CD4-positive, alpha-beta T cell treated with Interleukin-15 for 4 hours (primary cell): Measurements from ENCODE around the gene ACAA1.

ENCODE experiments used
- DNase-seq: peaks from one replicate; pipeline ENCODE4 v3.0.0-alpha.2; 2020; ENCODE audit warnings: low spot score

Gene ACAA1

DNA sequence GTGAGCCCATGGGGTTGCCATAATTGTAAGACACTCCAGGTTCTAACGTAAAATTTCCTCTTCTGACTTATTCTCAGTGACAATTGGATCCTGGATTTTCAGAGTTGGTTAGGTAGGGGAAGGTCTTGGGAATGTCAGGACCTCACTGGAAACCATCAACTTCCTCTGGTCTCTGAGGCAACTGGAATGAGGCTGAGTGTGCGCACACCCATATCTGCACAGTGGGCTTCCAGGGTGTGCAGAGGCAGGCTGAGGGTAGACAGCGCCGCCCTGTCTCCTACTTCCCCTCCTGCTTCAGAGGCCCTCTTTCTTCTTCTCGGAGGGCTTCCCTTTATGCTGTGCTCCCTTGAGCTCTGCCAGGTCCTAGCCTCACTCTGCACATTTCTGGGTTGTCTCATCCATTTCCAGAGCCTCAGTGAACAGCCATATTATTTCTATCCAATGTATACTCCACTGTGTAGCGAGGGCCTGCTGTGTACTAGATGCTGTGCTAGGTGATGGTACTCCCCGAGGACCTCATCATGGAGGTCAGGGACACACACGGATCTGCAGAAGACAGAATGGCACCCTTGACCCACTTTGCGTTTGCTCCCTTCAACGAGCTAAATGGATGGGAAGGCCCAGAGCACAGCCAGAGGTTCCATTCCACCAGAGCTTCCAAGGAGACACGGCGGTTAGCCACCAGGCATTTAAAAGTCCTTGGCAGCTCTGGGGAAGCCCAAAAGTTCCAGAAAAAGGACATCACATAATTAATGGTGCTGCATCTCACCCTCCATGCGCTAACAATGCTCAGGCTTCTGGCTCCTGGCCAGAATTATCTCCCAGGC is 18.3 kb downstream of the ACAA1 start:
- DNase-seq = no peak

DNA sequence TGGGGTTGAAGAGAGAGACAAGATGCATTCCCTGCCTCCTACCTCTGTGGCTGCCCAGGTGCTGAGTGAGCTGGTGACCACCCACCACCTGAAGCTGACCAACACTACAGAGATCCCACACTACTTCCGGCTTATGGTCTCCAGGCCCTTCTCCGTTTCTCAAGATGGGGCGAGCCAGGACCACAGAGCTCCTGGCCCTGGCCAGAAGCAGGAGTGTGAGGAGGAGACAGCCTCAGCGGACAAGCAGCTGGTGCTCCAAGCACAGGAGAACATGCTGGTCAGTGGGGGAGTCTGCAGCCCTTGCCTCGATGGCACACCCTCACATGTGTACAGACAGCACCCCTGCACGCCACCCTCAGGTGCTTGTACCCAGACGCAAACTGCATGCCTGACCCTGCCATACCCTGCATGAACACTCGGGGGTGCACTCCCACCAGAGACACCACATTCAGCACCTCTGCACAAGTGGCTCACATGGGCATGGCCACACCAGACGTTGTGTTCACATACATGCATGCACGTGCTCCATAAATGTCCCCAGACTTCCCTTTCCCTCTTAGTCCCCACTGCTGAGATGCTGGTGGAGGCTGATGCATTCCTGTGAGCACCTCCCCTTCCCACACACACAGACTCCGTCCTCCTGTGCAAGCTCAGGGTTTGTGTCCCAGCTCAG is 19.0 kb downstream of the ACAA1 start:
- DNase-seq = peak; percentile 75

DNA sequence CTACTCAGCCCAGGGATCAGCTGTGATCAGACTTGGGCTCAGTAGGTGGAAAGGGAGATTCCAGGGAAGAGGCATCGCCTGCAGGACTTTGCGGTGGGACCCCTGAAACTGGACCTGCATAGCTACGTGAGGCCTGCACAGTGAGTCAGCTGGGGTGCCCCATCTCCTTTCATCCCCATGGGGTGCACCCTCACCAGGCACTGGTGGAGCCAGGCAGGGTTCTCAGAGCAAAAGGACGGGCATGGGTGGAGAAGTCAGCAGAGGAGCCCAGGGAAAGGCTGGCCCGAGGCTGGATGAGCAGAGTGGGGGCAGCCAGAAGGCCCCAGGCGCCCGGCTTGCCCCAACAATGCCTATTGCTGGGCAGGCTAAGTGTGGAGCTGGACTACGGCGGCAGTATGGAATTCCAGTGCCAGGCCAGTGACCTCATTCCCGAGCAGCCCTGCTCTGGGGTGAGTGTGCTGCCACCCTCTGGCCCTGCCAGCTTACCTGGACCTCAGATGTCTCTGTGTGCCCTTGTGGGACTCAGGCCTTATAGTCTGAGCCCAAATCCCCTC is 19.7 kb downstream of the ACAA1 start:
- DNase-seq = no peak

DNA sequence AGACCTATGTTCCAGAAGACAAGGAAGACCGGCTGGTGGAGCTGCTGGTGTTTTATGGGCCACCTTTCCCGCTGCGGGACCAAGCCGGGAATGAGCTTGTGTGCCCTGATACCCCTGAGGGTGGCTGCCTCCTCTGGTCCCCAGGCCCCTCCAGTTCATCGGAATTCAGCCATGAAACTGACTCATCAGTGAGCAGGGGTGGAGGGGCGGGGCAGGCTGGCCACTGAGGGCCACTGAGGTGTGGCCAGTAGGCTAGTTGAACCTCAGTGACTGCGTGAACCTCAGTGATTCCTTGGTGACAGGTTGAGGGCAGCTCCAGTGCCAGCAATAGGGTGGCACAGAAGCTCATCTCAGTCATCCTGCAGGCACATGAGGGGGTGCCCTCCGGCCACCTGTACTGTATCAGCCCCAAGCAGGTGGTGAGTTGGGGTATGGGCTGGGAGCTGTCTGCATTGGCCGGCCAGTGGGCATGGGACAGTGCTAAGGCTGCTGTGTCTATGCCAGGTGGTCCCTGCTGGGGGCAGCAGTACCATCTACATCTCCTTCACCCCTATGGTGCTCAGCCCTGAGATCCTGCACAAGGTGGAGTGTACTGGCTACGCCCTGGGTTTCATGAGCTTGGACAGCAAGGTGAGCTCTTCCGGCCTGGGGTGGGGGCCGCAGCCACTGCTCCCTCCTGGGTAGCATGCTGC is 20.3 kb downstream of the ACAA1 start:
- no peak for DNase-seq

DNA sequence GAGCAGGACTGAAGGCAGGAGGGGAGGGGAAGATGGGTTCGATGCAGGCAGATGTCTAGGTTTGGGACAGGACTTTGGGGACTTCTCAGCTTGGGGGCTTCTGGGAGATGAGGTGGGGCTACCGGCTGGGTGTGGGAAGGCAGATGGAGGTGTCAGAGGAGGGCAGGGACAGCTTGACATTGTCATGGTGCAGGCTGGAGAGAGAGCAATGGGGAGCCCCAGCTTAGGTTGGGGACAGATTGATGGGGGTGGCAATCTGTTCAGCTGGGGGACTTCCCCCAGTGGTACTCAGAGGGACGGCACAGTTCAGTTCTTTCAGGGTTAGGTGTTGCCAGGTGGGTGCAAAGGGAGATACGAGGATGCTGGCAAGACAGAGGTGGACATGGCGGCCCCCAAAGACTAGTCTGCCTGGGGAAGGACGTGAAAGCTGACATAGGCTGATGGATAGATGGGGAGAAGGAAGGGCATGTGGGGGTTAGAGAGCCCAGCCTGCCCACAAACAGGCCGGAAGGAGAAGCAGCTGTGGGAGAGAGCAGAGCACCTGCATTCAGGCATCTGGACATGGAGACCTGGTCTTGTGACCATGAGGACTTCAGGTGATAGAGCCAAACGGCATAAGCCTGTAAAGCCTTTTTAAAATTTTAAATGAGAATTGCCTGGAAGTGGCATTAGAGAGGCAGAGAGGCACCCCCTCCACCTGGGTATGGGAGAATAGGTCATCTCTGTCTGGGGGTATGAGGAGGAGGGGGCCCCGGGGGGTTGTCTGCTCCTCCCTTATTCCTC is 21.1 kb downstream of the ACAA1 start:
- DNase-seq = no peak

DNA sequence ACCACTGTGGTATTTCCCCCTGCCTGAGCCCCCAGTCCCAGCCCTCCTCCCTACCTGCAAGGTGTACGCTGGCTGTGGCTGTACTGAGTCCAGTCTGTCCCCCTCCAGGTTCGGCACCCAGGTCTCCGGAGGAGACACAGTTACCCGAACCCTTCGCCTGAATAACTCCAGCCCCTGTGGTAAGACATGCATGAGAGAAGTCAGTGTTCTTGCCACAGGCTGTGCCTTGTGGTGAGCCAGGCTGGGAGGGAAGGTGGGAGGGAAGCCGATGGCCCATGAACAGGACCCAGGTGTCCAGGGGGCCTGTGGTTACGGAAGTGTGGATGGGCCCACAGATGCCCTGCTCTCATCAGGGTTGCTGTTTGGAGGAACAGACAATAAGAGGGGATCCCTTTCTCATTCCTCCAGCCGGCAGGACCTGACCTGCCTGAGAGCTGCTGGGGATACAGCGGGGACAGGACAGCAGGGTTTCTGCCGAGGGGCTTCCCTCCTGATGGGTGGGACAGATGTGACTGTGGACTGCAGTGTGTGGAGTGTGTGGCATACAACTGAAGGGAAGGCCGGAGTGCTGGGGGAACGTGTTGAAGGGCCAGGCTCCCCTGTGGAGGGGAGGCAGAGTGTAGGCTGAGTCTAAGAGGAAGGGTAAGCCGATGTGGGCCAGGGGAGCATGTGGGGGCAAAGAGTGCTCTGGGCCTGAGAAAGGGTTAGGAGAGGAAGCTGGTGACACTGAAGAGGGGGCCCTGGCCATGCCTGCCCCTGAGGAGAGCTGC is 21.9 kb downstream of the ACAA1 start:
- DNase-seq = no peak

DNA sequence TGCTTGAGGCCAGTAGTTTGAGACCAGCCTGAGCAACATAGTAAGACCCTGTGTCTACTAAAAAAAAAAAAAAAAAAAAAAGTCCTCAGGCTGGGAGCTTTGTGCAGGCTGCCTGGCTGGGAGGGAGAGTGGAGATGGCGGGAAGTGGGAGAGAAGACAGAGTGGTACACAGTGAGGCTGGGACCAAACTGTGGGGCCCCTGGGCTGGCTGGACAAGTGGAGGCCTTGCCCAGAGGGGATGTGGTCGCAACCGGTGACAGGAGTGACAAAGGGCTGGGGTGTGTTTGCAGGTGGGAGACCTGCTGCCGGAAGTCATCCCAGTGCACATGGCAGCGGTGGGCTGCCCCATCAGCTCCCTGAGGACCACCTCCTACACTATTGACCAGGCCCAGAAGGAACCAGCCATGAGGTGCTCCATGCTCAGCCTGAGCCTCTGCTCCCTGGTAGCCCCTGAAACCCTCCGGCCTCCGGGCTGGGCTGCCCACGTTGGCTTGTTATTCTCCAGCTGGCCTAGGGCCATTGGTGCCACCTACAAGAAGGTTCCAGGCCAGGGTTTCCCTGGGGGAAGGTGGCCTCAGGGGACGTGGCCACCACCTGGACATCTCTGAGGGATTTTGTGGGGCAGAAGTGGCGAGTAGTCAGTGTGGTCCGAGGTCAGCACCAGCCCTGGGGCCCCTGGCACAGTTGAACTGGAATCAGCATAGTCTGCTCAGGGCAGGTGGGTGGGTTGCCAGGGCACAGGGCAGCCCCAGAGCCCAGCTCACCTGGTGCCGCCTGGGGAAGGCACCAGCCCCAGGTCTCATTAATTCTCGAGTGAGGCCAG is 22.7 kb downstream of the ACAA1 start:
- DNase-seq = no peak

DNA sequence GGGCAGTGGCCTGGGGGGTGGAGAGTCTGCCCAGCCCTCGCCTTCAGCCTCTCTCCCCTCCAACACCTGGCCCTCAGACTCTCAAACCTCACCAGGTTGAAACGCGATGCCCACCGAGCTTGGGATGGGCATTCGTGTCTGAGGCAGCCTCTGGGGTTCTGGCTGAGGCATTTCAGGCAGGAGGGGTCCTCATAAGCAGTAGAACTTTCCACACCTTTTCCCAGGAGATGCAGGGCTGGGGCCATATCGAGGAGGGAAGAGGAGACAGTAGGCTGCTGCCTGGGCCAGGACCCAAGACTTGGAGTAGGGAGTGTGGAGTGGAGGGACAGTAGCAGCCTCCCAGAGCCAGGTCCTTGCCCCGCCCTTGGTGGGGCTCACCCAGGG is 24.6 kb downstream of the ACAA1 start:
- no peak for DNase-seq

DNA sequence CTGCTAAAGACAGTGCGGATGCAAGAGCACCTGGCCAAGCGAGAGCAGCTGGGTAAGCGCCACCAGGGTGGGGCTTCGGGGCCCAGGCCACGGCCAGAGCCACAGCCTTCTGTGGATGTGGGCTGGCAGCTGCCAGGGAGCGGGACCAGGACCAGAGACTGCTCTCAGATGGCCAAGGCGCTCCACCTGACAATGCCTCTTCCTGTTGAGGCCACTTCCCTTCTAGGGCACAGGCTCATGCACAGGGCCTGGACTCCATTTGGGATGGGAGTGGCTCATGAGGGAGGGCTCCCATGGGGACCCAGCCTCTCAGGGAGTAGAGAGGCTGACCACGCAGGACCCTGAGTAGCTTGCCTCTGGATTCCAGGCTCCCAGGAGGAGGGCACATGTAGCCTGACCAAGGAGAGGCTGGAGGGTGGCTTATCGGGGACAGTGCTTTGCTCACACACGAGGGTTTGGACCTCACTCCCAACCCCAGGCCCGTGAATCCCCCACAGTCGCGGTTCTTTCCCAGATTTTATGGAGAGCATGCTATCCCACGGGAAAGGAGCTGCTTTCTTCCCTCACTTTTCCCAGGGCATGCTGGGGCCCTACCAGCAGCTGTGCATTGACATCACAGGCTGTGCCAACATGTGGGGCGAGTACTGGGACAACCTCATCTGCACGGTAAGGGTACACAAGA is 25.1 kb downstream of the ACAA1 start:
- no peak for DNase-seq

DNA sequence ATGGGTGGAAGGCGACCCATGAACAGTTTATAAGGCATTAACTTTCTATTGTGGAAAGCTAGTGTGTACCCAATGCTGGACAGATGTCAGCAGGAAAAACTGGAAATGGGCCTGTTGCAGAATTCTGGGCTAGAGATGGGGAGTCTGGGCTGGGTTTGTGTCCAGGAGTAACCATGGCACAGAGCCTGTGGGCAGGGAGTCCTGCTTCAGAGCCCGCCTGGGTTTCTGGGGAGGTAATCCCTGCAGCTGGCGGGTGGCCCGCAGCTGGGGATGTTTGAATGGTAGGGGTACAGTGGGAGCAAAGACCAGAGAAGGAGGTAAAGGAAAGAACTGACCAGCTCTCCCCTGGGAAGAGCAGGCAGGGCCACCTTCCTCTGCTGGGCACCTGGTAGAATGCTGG is 25.7 kb downstream of the ACAA1 start:
- DNase-seq = no peak

DNA sequence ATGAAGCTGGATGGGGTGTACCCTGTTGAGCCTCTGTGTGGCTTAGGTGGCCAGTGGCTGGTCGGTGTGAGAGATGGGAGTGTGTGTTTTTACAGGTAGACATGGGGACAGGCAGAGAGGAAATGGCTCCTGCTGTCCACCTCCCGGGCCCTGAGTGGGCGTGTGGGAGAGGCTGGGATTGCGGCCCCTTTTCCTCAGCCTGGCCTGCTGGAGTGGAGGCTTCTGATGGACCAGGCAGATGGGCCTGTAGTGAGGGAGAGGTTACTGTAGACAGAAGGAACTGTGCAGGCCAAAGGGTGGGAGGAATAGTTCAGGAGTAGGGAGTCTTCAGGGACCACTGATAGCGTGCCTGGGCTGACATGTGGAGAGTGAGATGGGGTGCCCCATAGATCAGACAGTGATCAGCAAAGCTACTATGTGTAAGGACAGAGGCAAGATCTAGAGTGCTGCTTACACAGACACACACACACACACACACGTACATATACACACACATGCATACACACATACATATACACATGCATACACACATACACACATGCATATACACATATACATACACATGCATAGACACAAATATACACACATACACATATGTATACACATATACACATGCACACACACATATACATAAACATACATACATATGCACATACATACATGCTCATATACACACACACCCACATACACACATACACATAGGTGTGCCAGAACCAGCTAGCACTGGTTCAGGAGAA is 26.4 kb downstream of the ACAA1 start:
- DNase-seq = no peak

DNA sequence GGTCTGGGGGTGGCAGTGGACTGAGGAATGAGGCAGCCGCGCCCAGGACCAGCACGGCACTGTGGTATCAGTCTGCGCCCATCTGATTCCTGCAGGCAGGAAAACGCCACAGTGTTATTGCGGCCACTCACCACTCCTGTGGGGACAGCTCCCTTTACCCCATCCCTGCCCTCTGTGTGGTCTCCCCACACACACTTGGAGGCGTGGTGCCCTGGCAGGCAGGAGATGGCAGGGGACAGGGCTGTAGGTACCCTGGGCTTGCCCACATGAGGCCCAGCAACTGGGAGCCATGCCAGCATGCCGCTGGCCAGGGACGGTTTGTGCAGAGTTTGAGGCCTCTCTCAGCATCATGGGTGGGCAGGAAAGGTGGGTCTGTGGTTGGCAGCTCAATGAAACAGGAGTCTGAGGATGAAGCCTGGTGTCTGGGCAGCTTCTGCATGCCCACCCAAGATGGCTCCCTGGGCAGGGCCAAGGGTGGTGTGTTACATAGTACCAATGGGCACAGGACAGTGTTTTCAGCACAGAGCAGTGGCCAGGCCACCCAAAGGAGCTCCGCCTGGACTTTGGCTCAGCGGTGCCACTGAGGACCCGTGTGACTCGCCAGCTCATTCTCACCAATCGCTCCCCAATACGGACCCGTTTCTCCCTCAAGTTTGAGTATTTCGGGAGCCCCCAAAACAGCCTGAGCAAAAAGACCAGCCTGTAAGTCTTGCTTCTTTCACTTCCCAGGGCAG is 27.2 kb downstream of the ACAA1 start:
- DNase-seq = no peak

DNA sequence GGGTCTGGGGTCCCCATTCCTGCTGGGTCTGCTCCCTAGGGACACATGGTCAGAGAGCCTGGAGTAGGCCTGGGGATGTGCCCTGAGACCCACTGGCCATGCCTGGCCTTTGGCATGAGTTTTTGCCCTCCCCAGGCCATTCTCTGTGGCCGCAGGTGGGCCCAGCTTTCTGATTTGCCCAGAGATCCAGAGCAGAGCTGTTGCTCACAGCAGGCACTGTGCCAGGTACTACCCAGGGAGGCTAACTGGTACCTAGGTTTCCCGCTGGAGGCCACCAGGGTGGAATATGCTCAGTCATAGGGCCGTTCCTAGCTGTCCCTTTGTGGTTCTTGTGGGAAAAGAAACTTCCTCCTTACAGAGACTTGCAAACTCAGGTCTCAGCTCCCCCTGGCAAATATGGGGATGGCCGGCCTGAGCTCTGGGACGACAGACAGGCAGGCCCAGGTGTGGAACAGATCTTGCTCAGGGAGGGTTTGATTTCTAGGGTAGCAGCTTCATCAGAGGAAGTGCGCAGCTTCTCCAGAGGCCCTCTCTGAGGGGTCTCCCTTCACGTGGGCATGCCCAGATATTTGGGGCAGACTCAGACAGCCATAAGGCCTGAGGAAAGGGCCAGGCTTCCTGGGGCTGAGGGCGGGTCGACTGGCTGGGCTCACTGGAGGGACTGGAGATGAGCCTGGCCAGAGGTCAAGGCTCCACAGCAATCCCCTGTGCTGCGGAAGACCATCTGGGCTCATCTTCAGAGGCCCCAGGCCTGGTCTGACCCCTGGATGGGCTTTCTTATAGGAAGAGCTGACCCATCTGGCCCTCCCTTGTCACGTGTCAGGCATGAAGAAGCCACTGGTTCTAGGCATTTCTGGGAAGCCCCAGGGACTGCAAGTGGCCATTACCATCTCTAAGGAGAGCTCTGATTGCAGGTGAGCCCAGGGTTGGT is 28.0 kb downstream of the ACAA1 start:
- no peak for DNase-seq

DNA sequence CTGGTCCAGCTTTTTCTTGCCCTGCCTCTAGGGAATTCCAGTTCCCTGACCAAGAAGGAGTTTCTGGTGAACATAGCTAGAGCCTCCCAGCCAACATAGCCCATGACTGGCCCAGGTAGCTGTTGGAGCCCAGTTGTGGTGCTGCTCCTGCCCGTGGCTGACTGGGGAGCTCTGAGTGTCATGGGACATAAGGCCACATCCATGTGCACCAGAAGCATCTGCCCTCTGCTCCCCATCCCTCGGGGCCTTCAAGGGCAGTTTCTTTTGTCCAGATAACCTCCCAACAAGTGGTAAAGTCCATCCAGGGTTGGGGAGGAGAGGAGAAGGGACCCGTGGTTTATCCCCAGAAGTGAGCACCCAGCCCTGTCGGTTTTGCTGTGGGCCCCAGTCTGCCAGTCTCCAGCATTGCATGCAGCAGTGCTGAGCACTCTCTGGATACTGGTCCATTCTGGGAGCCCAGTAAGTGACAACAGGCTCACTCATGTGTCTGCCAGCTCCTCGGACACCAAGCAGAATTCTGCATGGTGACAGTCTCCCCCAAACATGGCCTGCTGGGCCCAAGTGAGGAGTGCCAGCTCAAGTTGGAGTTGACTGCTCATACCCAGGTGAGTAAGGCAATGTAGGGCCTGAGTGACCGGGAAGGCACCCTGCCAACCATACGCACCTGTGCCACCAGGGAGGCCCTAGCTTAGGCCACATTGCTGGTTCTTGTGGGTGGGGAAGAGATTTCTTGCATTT is 28.8 kb downstream of the ACAA1 start:
- no peak for DNase-seq

DNA sequence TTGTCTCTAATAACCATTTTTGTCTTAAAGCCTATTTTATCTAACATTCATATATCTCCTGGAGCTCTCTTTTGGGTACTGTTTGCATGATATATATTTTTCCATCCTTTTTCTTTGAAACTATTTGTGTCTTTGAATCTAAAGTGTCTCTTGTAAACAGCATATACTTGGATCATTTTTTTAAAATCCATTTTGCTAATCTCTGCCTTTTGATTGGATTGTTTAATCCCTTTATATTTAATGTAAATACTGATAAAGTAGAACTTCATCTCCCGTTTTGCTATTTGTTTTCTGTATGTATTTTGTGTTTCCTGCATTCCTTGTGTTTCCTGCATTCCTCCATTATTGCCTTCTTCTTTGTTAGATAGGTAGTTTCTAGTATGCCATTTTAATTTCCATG is 31.4 kb downstream of the ACAA1 start:
- no peak for DNase-seq

DNA sequence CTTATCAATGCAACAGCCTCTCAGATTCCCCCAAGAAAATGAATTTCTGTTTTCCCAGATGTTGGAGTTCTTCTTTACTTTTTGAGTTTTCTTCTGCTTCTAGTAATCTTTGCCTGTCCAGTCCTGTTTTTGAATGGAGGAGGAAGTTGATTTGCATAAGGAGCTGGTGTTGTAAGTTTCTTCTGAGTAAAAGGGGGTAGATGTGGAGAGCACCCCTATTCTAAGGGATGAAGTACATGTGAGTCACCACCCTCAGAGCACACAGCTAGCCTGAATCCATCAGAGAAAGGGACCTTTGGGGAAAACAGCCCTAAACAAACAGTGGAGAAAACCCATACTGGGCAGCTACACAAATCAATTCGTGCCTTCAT is 34.5 kb downstream of the ACAA1 start:
- no peak for DNase-seq
